Prostate gland (tissue), 2 donors: ENCODE data around the gene GNG8. TPM values are rescaled to one million over a fixed set of nuclear protein-coding genes. Genes with fewer than 3 reads are reported as not detected.
"Not testable (repeated sequence)": the region's sequence is repeated elsewhere in the genome, so short reads cannot be mapped to it uniquely, and the experiment has no call there.

Experiments
- DNase-seq: peaks from one replicate; pipeline ENCODE4 v3.0.0-alpha.2; 2019; ENCODE audit warnings: low spot score
- H3K27ac ChIP-seq, 2 donors: fragments of 200-600 bp; sonication (generic); 2 replicates each; pipeline ENCODE4 v1.5.1; 2017 to 2019
- H3K27me3 ChIP-seq: fragments of 200-600 bp; sonication (generic); replicated peaks from 2 replicates; pipeline ENCODE4 v1.5.1; 2019; ENCODE audit not compliant: insufficient read depth
- H3K36me3 ChIP-seq, 2 donors: fragments of 200-600 bp; sonication (generic); 1 replicate in 1 of 2; 2 replicates in 1 of 2; pipeline versions ENCODE4 v1.5.1 to v1.8.1; 2017 to 2019
- H3K4me1 ChIP-seq: fragments of 200-600 bp; sonication (generic); replicated peaks from 2 replicates; pipeline ENCODE4 v1.5.1; 2019
- H3K4me3 ChIP-seq, 2 donors: fragments of 200-600 bp; sonication (generic); 2 replicates each; pipeline ENCODE4 v1.5.1; 2017 to 2019
- H3K9me3 ChIP-seq: fragments of 200-600 bp; sonication (generic); 2 replicates; pipeline ENCODE4 v1.5.1; 2017
- POLR2A ChIP-seq: fragments of 450-650 bp; IDR thresholded peaks from one replicate; pipeline ENCODE4 v1.6.1; 2016; ENCODE audit warnings: antibody characterized with exemption, mild to moderate bottlenecking
- POLR2AphosphoS5 ChIP-seq: sonication (generic); formaldehyde crosslinking; IDR thresholded peaks from one replicate; pipeline ENCODE4 v1.6.1; 2017; ENCODE audit warnings: antibody characterized with exemption
- WGBS: methylation state at CpG from one replicate; pipeline ENCODE4 v1.1.5; 2018; 5-methylcytosine and 5-hydroxymethylcytosine counted together
- intact Hi-C: fragments of 100-400 bp; cut with DNase I; formaldehyde crosslinking; loops from one replicate; pipeline ENCODE4 v1.14.2; 2022
- total RNA-seq, 2 donors: library from RNA; depleted of rRNA; stranded (reverse); fragments of >200 nt; gene quantifications; one replicate each; pipeline ENCODE4 v1.1.0, GENCODE V29; 2016
- TF ChIP-seq, protein P1 (sequence below), 4 experiments: fragments of 200-600 bp in 2 of 4; fragments of 450-650 bp in 2 of 4; sonication (generic) in 2 of 4; IDR thresholded peaks; 1 replicate in 3 of 4; 2 replicates in 1 of 4; pipeline ENCODE4 v1.5.1; 2016 to 2019; ENCODE audit warnings: antibody characterized with exemption in 4 of 4, mild to moderate bottlenecking in 2 of 4, moderate library complexity in 2 of 4

GNG8 gene
- total RNA-seq, 2 donors from 2014 or later, result not detected

DNA sequence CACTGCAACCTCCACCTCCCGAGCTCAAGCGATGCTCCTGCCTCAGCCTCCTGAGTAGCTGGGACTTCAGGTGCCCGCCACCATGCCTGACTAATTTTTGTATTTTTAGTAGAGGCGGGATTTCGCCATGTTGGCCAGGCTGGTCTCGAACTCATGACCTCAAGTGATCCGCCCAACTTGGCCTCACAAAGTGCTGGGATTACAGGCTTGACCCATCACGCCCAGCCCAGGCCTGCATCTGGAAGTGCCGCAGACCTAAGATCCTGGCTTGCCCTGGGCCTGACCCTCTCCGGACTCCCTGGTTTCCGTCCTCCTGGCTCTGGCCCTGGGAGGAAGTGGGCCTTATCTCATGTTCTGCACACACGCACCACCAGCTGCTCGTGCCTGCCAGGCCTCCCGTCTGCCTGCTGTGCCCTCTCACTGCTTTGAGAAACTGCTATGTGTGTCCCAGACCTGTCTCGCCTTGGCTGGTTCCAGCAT is 6.4 kb downstream of the GNG8 start:
- Histone ChIP-seq H3K27ac (no peak overlapping the region), H3K9me3 (no peaks in the 10 kb centered on the region), H3K4me3 (no peak overlapping the region), H3K27me3 (peaks cover 2% of the 10 kb centered on the region), H3K36me3 (no peaks in the 10 kb centered on the region), H3K4me1 (no peaks in the 10 kb centered on the region)
- TF ChIP-seq POLR2AphosphoS5, result no peak
- no peak for TF ChIP-seq POLR2A
- TF ChIP-seq, protein P1, sequence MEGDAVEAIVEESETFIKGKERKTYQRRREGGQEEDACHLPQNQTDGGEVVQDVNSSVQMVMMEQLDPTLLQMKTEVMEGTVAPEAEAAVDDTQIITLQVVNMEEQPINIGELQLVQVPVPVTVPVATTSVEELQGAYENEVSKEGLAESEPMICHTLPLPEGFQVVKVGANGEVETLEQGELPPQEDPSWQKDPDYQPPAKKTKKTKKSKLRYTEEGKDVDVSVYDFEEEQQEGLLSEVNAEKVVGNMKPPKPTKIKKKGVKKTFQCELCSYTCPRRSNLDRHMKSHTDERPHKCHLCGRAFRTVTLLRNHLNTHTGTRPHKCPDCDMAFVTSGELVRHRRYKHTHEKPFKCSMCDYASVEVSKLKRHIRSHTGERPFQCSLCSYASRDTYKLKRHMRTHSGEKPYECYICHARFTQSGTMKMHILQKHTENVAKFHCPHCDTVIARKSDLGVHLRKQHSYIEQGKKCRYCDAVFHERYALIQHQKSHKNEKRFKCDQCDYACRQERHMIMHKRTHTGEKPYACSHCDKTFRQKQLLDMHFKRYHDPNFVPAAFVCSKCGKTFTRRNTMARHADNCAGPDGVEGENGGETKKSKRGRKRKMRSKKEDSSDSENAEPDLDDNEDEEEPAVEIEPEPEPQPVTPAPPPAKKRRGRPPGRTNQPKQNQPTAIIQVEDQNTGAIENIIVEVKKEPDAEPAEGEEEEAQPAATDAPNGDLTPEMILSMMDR (IDR thresholded peaks at IDR 0.05), result no peak
- intact Hi-C loops, result no loop called here
- WGBS, result 85% methylated on average over 15 of the region's 15 CpGs
- DNase-seq, result no peak

DNA sequence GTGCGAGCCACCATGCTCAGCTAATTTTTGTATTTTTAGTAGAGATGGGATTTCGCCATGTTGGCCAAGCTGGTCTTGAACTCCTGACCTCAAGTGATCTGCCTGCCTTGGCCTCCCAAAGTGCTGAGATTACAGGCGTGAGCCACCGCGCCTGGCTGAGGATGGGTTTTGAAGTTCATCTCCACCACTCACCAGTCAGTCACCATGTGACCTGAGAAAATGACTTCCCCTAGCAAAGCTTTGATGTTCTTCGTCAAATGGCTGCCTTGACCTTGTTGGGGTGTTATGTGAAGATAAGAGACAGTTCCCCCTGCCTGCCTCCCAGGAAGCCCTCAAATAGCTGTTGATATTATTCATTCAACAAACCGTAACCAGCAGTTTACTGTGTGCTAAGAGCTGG is 7.0 kb downstream of the GNG8 start:
- H3K4me3 ChIP-seq, H3K4me1 ChIP-seq, DNase-seq, H3K27ac ChIP-seq, H3K36me3 ChIP-seq, H3K9me3 ChIP-seq, H3K27me3 ChIP-seq, intact Hi-C loops: not testable (repeated sequence)
- 93% methylated on average over 7 of the region's 7 CpGs for WGBS

DNA sequence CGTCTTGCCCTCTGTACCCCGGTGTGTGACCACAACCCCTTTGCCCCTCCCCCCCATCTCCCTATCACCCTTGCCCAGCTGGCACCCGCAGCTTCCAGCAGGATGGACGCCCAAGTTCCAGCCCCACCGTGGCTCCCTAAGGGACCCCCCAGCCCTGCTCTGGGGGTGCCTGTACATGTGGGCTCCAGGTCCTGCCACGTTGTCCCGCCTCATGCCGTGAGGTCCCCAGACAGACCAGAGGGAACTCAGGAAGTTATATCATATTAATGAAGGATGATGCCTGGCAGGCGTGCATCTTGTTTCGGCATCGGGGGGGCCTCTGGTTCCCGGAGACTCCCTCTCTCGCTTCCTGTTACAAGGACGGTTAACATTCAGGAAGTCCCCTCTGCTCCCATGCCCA is 9.6 kb downstream of the GNG8 start:
- TF ChIP-seq POLR2A (no peak), POLR2AphosphoS5 (no peak)
- TF ChIP-seq, protein P1 (IDR thresholded peaks at IDR 0.05), result no peak
- WGBS, result 83% methylated on average over 14 of the region's 14 CpGs
- no peak overlapping the region for H3K27ac ChIP-seq
- no peaks in the 10 kb centered on the region for H3K4me1 ChIP-seq
- no peak overlapping the region for H3K4me3 ChIP-seq
- no peaks in the 10 kb centered on the region for H3K36me3 ChIP-seq
- intact Hi-C loops, result no loop called here
- H3K9me3 ChIP-seq, result no peaks in the 10 kb centered on the region
- peaks cover 2% of the 10 kb centered on the region for H3K27me3 ChIP-seq
- no peak for DNase-seq

DNA sequence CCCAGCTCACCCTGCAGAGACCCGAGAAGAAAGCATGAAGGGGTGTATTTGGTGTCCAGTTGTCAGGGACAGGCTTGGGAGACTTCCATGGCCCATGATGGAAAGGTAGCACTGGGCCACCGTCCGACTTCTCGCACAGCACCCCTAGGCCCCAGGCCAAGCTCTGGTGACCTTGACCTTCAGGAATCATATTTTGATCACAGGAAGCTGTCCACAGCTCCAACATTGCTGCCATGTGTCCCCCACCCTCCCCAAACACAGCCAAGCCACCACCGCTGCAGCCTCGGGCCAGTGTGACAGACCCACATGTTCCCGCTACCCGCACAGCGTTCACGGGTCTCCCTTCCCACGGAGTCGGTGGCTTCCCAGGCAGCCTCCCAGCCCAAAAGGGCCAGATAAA is 10.3 kb downstream of the GNG8 start:
- 90% methylated on average over 12 of the region's 12 CpGs for WGBS

DNA sequence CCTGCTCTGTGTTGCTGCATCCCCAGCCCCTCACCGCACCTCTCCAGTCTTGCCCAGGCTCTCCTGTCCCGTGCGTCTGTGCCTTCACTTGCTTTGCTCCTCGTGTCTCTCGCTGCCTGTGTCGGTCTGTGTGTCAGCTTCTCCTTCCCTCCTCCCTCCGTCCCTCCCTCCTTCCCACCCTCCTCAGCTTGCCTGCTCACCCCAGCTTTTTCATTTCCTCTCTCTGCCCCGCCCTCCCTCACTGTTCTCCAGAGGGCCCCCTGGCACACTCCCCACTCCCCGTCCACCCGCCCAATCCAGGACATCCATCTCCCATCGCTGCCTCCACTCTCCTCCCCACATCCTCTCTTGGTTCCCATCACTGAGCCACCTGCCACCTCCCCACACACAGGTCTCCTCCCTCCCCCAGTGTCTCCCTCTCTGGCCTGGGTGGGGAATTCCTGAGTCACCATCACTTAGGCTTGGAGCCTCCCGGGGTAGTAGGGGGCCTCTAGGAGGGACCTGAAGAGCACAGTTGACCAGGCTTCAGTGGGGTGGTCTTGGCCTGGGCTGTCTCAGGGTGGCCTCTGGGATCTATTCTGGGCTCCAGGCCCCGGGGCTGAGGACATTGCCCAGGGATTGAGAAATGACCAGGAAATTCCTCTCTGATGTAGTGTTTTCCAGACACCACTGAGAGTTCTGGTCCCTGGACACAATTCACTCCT is 10.9 kb downstream of the GNG8 start, which contains the start of gene PTGIR:
Gene PTGIR (minus strand): TSS at position 132 of the 704 bp plus-strand sequence. CDS start 864 bp downstream, outside the sequence.
- Histone ChIP-seq H3K4me1 (no peaks in the 10 kb centered on the region), H3K9me3 (no peaks in the 10 kb centered on the region), H3K27ac (no peak within 1 kb of the TSS), H3K4me3 (no peak within 1 kb of the TSS), H3K27me3 (no peaks in the 10 kb centered on the region), H3K36me3 (no peaks in the 10 kb centered on the region)
- intact Hi-C loops, result no loop called here
- 26% methylated on average over 13 of the region's 13 CpGs for WGBS
- DNase-seq, result no peak
- TF ChIP-seq POLR2A, result no peak
- TF ChIP-seq POLR2AphosphoS5, result no peak
- TF ChIP-seq, protein P1 (IDR thresholded peaks at IDR 0.05), result no peak

More for the DNA sequence above, 10.3 kb downstream of the GNG8 start:
- intact Hi-C loops, result no loop called here
- TF ChIP-seq, protein P1 (IDR thresholded peaks at IDR 0.05), result no peak
- no peak for TF ChIP-seq POLR2AphosphoS5
- no peak for TF ChIP-seq POLR2A
- H3K27me3 ChIP-seq, result peaks cover 2% of the 10 kb centered on the region
- no peak overlapping the region for H3K27ac ChIP-seq
- H3K9me3 ChIP-seq, result no peaks in the 10 kb centered on the region
- no peaks in the 10 kb centered on the region for H3K4me1 ChIP-seq
- H3K36me3 ChIP-seq, result no peaks in the 10 kb centered on the region
- DNase-seq, result no peak
- no peak overlapping the region for H3K4me3 ChIP-seq
